Measurements from ENCODE around the gene NTRK3.

- TF ChIP-seq, protein P1, sequence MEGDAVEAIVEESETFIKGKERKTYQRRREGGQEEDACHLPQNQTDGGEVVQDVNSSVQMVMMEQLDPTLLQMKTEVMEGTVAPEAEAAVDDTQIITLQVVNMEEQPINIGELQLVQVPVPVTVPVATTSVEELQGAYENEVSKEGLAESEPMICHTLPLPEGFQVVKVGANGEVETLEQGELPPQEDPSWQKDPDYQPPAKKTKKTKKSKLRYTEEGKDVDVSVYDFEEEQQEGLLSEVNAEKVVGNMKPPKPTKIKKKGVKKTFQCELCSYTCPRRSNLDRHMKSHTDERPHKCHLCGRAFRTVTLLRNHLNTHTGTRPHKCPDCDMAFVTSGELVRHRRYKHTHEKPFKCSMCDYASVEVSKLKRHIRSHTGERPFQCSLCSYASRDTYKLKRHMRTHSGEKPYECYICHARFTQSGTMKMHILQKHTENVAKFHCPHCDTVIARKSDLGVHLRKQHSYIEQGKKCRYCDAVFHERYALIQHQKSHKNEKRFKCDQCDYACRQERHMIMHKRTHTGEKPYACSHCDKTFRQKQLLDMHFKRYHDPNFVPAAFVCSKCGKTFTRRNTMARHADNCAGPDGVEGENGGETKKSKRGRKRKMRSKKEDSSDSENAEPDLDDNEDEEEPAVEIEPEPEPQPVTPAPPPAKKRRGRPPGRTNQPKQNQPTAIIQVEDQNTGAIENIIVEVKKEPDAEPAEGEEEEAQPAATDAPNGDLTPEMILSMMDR (IDR thresholded peaks at IDR 0.05; ENCODE audit: insufficient read depth, low read length): no peak
- TF ChIP-seq POLR2AphosphoS5 (IDR thresholded peaks at IDR 0.05; ENCODE audit: low read depth): no peak
Observed at GRCh38 chr15:88196961-88197360, 59.6 kb downstream of the NTRK3 start.
